GM10266 (cell line): ENCODE measurements around the gene EFTUD2.

Source experiments
- DNase-seq: peaks from one replicate; pipeline ENCODE4 v3.0.0; 2012; ENCODE audit errors: extremely low spot score
- TF ChIP-seq, protein P1 (sequence below): IDR thresholded peaks from 2 replicates; pipeline ENCODE4 v1.5.1; 2012; ENCODE audit warnings: mild to moderate bottlenecking, low read depth; ENCODE audit not compliant: control insufficient read depth, insufficient read depth; ENCODE audit errors: missing control alignments

EFTUD2 gene

DNA sequence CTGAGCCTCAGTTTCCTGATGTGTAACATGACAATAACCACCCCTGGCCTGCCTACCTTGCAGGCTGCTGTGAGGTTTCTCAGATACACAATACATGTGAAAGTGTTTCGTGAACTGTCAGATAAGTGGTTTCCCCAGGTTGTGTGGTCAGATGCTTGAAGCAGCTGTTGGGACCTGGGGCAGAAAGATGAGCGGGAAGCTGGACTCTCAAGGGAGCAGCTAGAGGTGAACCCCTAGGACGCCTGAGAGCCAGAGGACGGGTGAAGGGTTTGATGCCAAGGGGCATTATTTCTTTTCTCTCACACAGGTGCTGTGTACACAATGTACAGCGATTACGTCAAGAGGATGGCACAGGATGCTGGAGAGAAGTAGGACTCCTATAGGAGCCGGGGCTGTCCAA lies 49.2 kb downstream of the EFTUD2 start:
- TF ChIP-seq, protein P1, sequence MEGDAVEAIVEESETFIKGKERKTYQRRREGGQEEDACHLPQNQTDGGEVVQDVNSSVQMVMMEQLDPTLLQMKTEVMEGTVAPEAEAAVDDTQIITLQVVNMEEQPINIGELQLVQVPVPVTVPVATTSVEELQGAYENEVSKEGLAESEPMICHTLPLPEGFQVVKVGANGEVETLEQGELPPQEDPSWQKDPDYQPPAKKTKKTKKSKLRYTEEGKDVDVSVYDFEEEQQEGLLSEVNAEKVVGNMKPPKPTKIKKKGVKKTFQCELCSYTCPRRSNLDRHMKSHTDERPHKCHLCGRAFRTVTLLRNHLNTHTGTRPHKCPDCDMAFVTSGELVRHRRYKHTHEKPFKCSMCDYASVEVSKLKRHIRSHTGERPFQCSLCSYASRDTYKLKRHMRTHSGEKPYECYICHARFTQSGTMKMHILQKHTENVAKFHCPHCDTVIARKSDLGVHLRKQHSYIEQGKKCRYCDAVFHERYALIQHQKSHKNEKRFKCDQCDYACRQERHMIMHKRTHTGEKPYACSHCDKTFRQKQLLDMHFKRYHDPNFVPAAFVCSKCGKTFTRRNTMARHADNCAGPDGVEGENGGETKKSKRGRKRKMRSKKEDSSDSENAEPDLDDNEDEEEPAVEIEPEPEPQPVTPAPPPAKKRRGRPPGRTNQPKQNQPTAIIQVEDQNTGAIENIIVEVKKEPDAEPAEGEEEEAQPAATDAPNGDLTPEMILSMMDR, result no peak
- DNase-seq, result no peak

DNA sequence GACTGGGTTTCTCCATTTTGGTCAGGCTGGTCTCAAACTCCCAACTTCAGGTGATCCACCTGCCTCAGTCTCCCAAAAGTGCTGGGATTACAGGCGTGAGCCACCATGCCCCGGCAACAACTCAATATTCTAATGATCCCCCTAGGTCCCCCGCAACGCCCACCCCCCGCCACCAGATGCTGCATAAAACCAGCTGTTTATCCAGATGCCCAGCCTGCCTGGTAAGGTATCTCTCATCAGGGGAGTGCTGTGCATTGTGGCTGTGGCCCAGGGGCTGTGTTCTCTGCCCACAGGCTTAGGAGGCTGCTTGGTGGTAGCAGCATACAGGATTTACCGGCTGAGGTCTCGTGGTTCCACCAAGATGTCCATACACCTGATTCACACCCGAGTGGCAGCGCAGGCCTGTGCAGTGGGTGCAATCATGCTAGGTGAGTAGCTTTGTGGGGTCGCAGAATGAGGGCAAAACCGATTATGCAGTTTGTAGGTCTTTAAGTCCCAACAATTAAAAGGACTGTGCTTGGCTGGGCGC lies 50.2 kb downstream of the EFTUD2 start:
- DNase-seq, result no peak
- TF ChIP-seq, protein P1, result no peak

DNA sequence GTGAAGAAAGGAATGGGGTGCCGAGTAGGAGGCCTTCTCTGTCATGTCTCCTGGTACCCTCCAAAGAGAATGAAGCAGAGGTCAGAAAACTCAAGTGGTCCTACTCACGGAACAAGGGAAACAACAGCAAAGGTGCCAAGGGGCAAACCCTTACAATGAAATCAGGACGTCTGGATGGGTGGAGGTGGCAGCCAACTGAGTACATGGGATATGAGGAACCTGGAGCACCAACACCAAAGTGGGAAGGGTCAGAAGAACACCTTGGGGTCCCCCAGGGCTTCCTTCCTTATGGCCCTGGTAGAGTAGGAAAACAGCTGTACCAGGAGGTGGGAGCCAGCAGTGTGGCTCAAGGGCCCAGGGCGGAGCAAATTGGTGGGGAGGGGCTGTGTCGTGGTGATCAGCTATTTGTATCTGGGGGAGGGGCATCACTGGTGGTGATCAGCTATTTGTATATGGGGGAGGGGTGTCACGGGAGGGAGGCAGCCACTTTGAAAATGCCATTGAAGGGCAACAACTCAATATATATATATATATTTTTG lies 50.9 kb downstream of the EFTUD2 start:
- TF ChIP-seq, protein P1, result no peak
- DNase-seq, result no peak

DNA sequence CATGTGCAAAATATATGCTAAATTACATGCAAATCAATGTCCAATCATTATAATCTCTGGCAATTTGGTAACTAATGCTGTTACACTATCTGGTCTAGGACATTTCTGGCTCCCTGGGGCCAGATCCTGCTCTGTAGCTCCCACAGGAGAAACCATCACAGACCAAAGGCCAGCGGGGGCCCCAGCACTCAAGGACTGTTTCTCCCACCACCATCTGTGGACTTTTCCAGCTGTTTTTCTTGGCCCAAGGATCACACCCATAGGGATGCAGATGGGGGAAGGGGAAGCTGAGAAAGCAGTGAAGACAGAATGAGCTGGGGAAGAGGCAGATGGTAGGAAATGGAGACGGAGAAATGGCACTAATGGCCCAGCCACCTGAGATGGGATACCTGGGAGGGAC lies 51.7 kb downstream of the EFTUD2 start, which contains the start of gene HIGD1B:
Gene HIGD1B (plus strand): TSS at position 298 of the 400 bp plus-strand sequence. CDS start 270 bp downstream, outside the sequence.
- TF ChIP-seq, protein P1, result no peak
- DNase-seq, result no peak

DNA sequence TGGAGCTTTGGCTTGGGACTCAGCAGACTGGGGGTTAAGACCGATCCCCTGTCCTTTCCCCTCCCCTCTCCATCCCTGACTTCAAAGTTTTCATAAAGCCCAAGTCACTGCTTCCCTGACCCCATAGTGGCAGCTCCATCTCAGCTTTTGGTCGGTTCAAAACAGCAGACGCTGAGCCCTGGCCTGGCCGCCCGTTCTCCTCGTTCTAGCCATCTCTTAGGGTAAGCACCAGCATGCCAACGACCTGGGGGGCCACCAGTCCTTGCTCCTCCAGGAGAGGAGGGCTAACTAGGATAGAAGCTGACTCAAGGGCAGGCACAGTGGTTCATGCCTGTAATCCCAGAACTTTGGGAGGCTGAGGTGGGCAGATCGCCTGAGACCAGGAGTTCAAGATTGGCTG lies 53.0 kb downstream of the EFTUD2 start:
- no peak for DNase-seq
- TF ChIP-seq, protein P1, result no peak

DNA sequence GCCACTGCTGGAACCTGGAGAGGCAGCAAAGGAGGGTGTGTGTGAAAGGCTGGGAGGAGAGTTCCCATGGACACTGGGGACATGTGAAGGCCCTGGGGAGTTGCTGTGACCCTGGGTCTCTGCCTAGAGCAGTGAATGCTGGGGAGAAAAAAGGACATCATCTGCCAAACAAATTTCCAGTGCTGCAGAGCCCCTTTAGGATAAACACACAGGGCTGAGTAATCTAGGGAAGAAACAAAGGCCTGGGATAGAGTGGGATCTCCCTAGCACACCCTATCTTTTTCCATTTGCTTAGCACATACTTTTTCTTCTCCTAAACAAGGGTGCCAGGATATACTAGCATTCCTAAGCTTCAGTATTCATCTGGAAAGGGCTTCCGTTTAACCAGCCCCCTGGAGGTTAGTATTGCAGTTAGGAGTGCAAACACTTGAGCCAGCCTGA lies 54.8 kb downstream of the EFTUD2 start:
- DNase-seq, result no peak
- TF ChIP-seq, protein P1, result no peak

DNA sequence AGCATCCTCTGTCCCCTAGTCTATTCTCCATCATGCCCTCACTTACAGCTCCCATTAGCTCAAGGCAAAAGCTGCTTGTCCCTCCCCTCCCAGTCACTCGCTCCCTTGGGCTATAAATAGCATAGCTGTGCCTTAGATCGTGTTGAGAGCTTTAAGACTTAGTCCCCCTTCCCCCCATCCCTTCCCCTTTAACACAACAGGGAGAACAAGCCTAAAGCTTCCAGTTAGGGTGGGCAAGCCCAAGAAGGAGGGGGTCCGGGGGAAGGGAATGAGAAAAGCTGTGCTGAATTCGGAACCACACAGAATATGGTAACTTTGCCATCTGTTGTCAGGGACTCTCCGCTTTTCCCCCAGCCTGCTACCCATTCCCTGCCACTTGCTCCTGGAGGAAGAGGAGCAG lies 56.5 kb downstream of the EFTUD2 start:
- no peak for DNase-seq
- TF ChIP-seq, protein P1, result no peak
